ENCODE results near the gene TUBAL3. TPM values are rescaled to one million over a fixed set of nuclear protein-coding genes. Genes with fewer than 3 reads are reported as not detected.

The TUBAL3 gene
- total and polyA plus RNA-seq, 9 of the 15 experiments (the other 6 are each of a cell fraction or from before 2014, with no cell fraction given) = 5.5 to 10.1 (median 6.9) TPM

- TF ChIP-seq MNT (conservative IDR thresholded peaks at IDR 0.05) = peak; percentile 98 to 99
- 0 out of 2 replicates have a peak, but pooled peaks have one; percentile 47 for TF ChIP-seq E2F3 (CRISPR knock-in tag; IDR thresholded peaks at IDR 0.05)
- TF ChIP-seq DNMT1 (IDR thresholded peaks at IDR 0.05) = no peak
- TF ChIP-seq PHB (CRISPR knock-in tag; IDR thresholded peaks at IDR 0.05) = no peak
- TF ChIP-seq WHSC1 (IDR thresholded peaks at IDR 0.05; ENCODE audit: low read length) = no peak
- no peak for TF ChIP-seq ZNF3 (CRISPR knock-in tag; IDR thresholded peaks at IDR 0.05)
- TF ChIP-seq HNRNPH1 (optimal IDR thresholded peaks at IDR 0.05; ENCODE audit: low read depth, low read length) = no peak
- TF ChIP-seq POLR2B (IDR thresholded peaks at IDR 0.05; ENCODE audit: low read depth, partially characterized antibody) = peak; percentile 97
- peak; percentile 48; the same call in 1 of the 2 replicates for TF ChIP-seq HDAC2 (IDR thresholded peaks at IDR 0.05)
- TF ChIP-seq BRF1 (IDR thresholded peaks at IDR 0.05; ENCODE audit: borderline replicate concordance, extremely low read depth, insufficient read length) = no peak
- no peak for TF ChIP-seq ID3 (CRISPR knock-in tag; IDR thresholded peaks at IDR 0.05)
- 0 out of 2 replicates have a peak, but pooled peaks have one; percentile 53 for TF ChIP-seq ID3 (tag; IDR thresholded peaks at IDR 0.05)
- TF ChIP-seq NFXL1 (CRISPR knock-in tag; IDR thresholded peaks at IDR 0.05) = no peak
- no peak for TF ChIP-seq PYGO2 (tag; IDR thresholded peaks at IDR 0.05)
- peak; percentile 94 for TF ChIP-seq MAX (CRISPR knock-in tag; IDR thresholded peaks at IDR 0.05)
- no peak for TF ChIP-seq ZNF165 (CRISPR knock-in tag; IDR thresholded peaks at IDR 0.05; ENCODE audit: borderline replicate concordance)
- no peak for TF ChIP-seq IRF9 (tag; IDR thresholded peaks at IDR 0.05)
- TF ChIP-seq LCOR (CRISPR knock-in tag; IDR thresholded peaks at IDR 0.05) = peak; percentile 52; the same call in 1 of the 2 replicates
- TF ChIP-seq TBL1XR1 (IDR thresholded peaks at IDR 0.05; ENCODE audit: low read length in 2 of 2) = peak; percentile 47 to 50; a peak in 1 of 4 replicates
- TF ChIP-seq TRIM24 (IDR thresholded peaks at IDR 0.05) = no peak
- 0 out of 2 replicates have a peak, but pooled peaks have one; percentile 7 for TF ChIP-seq JUNB (CRISPR knock-in tag; conservative IDR thresholded peaks at IDR 0.05)
- TF ChIP-seq LEF1 (IDR thresholded peaks at IDR 0.05) = no peak
- TF ChIP-seq FOS (IDR thresholded peaks at IDR 0.05; ENCODE audit: extremely low read depth, insufficient read length) = no peak
- TF ChIP-seq ZNF133 (CRISPR knock-in tag; IDR thresholded peaks at IDR 0.05) = 0 out of 2 replicates have a peak, but pooled peaks have one; percentile 47
- TF ChIP-seq ERF (CRISPR knock-in tag; IDR thresholded peaks at IDR 0.05) = 0 out of 2 replicates have a peak, but pooled peaks have one; percentile 51
- TF ChIP-seq SMARCA4 (IDR thresholded peaks at IDR 0.05) = no peak
- peak; percentile 95 for TF ChIP-seq HMGN3 (IDR thresholded peaks at IDR 0.05; ENCODE audit: borderline replicate concordance, extremely low read depth, insufficient read length, low read depth, low read length)
- peak; percentile 97 for TF ChIP-seq TOE1 (IDR thresholded peaks at IDR 0.05; ENCODE audit: borderline replicate concordance)
- no peak for TF ChIP-seq TOE1 (CRISPR knock-in tag; IDR thresholded peaks at IDR 0.05; ENCODE audit: borderline replicate concordance, low read depth)
Measured at GRCh38 chr10:5446390-5446926, 41.8 kb upstream of the TUBAL3 start (continued).

Data from K562 (cell line).